ENCODE results near the gene SLC7A1.

SLC7A1 gene

DNA sequence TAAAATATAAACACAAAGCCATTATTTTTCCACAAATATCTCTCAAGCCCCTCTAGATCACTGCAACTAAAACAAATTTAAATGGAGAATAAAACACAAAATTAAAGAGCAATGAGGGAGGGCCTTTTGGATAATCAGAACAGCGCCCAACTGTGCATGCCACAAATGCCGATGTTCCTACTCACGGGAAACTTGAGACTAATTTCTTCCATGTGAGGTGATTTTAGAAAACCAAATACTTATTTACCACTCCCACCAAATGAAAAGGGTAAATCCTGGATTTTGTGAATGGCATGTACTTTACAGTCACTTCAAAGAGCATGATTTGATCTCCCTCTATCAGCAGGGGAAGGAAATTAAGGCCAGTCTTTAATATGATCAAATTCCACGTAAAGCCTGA, 74.8 kb downstream of the SLC7A1 start:
- TF ChIP-seq, protein P1, sequence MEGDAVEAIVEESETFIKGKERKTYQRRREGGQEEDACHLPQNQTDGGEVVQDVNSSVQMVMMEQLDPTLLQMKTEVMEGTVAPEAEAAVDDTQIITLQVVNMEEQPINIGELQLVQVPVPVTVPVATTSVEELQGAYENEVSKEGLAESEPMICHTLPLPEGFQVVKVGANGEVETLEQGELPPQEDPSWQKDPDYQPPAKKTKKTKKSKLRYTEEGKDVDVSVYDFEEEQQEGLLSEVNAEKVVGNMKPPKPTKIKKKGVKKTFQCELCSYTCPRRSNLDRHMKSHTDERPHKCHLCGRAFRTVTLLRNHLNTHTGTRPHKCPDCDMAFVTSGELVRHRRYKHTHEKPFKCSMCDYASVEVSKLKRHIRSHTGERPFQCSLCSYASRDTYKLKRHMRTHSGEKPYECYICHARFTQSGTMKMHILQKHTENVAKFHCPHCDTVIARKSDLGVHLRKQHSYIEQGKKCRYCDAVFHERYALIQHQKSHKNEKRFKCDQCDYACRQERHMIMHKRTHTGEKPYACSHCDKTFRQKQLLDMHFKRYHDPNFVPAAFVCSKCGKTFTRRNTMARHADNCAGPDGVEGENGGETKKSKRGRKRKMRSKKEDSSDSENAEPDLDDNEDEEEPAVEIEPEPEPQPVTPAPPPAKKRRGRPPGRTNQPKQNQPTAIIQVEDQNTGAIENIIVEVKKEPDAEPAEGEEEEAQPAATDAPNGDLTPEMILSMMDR (IDR thresholded peaks at IDR 0.05; ENCODE audit: low read length), result no peak
- no peak for TF ChIP-seq EZH2 (IDR thresholded peaks at IDR 0.05; ENCODE audit: borderline replicate concordance, low read length)
- H3K9me2 ChIP-seq (ENCODE audit: low read depth, low read length), result no peaks in the 10 kb centered on the region
- peaks cover 96% of the 10 kb centered on the region for H3K36me3 ChIP-seq (ENCODE audit: insufficient read depth, low read length)
- no peak overlapping the region for H3K27ac ChIP-seq (ENCODE audit: low read depth, low read length, poor library complexity, severe bottlenecking)
- no peak overlapping the region for H3K4me3 ChIP-seq (ENCODE audit: low read depth, low read length, poor library complexity, severe bottlenecking)
- no peaks in the 10 kb centered on the region for H4K20me1 ChIP-seq (ENCODE audit: insufficient read depth, low read length)
- H3K4me1 ChIP-seq (ENCODE audit: insufficient read depth, low read length, severe bottlenecking), result no peaks in the 10 kb centered on the region
- no peaks in the 10 kb centered on the region for H3K9me3 ChIP-seq (ENCODE audit: low read length)
- H3K4me2 ChIP-seq (ENCODE audit: low read length), result no peak overlapping the region
- H3F3A ChIP-seq (ENCODE audit: insufficient read depth, low read length), result no peaks in the 10 kb centered on the region
- H2AFZ ChIP-seq (ENCODE audit: low read length), result no peak overlapping the region
- no peaks in the 10 kb centered on the region for H3K27me3 ChIP-seq (ENCODE audit: insufficient read depth, low read length)
- no peaks in the 10 kb centered on the region for H3K79me2 ChIP-seq (ENCODE audit: insufficient read depth, low read length)
- no peak overlapping the region for H3K9ac ChIP-seq (ENCODE audit: low read length)

DNA sequence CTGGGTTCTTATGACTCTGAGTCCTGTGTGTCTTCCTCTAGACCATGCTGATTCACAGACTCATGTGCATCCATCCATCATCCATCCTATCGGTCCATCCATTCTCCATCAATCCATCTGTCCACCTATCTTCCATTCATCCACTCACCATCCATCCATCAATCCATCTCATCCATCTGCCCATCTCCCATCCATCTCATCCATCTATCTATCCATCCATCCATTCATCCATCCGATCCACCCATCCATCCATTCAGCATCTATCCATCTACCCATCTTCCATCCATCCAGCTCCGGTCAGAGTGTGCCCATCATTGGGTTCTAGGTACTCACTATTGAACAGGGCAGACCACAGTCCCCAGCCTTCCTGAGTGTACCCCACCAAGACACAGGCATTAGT, 75.6 kb downstream of the SLC7A1 start:
- Histone ChIP-seq H3K9ac (ENCODE audit: low read length) (no peak overlapping the region), H2AFZ (ENCODE audit: low read length) (no peak overlapping the region), H3K9me3 (ENCODE audit: low read length) (no peaks in the 10 kb centered on the region), H4K20me1 (ENCODE audit: insufficient read depth, low read length) (no peaks in the 10 kb centered on the region), H3K27ac (ENCODE audit: low read depth, low read length, poor library complexity, severe bottlenecking) (no peak overlapping the region), H3F3A (ENCODE audit: insufficient read depth, low read length) (no peaks in the 10 kb centered on the region), H3K9me2 (ENCODE audit: low read depth, low read length) (no peaks in the 10 kb centered on the region), H3K36me3 (ENCODE audit: insufficient read depth, low read length) (peaks cover 100% of the 10 kb centered on the region), H3K4me1 (ENCODE audit: insufficient read depth, low read length, severe bottlenecking) (no peaks in the 10 kb centered on the region), H3K4me2 (ENCODE audit: low read length) (no peak overlapping the region), H3K79me2 (ENCODE audit: insufficient read depth, low read length) (no peaks in the 10 kb centered on the region), H3K27me3 (ENCODE audit: insufficient read depth, low read length) (no peaks in the 10 kb centered on the region), H3K4me3 (ENCODE audit: low read depth, low read length, poor library complexity, severe bottlenecking) (no peak overlapping the region)
- TF ChIP-seq, protein P1 (IDR thresholded peaks at IDR 0.05; ENCODE audit: low read length), result no peak
- no peak for TF ChIP-seq EZH2 (IDR thresholded peaks at IDR 0.05; ENCODE audit: borderline replicate concordance, low read length)

DNA sequence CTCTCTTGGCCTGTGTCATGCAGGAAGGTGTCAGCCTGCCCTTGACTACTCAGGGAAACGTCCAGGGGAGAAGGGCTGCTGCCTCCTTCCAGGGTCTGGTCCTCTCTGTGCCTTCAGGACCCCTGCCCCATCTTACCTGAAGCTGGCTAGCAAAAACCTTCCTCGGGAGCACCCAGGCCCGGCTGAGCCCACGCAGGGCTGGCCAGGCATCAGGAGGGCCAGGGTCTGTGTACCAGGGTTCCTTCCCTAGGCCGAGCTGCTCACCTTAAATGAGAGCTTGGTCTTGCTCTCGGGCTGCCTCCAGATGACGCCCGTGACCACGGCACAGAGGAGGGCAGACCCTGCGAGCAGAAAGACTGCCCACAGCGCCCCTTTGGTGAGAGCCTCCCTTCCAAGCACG, 78.6 kb downstream of the SLC7A1 start:
- Histone ChIP-seq H3K9me3 (ENCODE audit: low read length) (no peaks in the 10 kb centered on the region), H2AFZ (ENCODE audit: low read length) (no peak overlapping the region), H3K27ac (ENCODE audit: low read depth, low read length, poor library complexity, severe bottlenecking) (no peak overlapping the region), H3K9ac (ENCODE audit: low read length) (no peak overlapping the region), H3K4me1 (ENCODE audit: insufficient read depth, low read length, severe bottlenecking) (no peaks in the 10 kb centered on the region), H4K20me1 (ENCODE audit: insufficient read depth, low read length) (no peaks in the 10 kb centered on the region), H3K27me3 (ENCODE audit: insufficient read depth, low read length) (no peaks in the 10 kb centered on the region), H3K79me2 (ENCODE audit: insufficient read depth, low read length) (no peaks in the 10 kb centered on the region), H3K9me2 (ENCODE audit: low read depth, low read length) (no peaks in the 10 kb centered on the region), H3K36me3 (ENCODE audit: insufficient read depth, low read length) (peaks cover 96% of the 10 kb centered on the region), H3K4me3 (ENCODE audit: low read depth, low read length, poor library complexity, severe bottlenecking) (no peak overlapping the region), H3F3A (ENCODE audit: insufficient read depth, low read length) (no peaks in the 10 kb centered on the region), H3K4me2 (ENCODE audit: low read length) (no peak overlapping the region)
- TF ChIP-seq, protein P1 (IDR thresholded peaks at IDR 0.05; ENCODE audit: low read length), result no peak
- no peak for TF ChIP-seq EZH2 (IDR thresholded peaks at IDR 0.05; ENCODE audit: borderline replicate concordance, low read length)
